BJ (cell line): ENCODE measurements around the gene MEGF9. TPM values are rescaled to one million over a fixed set of nuclear protein-coding genes. Genes with fewer than 3 reads are reported as not detected.

Experiments used
- CTCF ChIA-PET: fragments of 350-600 bp; formaldehyde crosslinking; extraction: SDS; loops from one replicate; lab custom pipeline; 2021; ENCODE audit warnings: antibody characterized with exemption, inconsistent platforms; lab: Yijun Ruan, JAX
- POLR2A ChIA-PET: fragments of 300-600 bp; sonication (Branson Sonifier 250); formaldehyde crosslinking; extraction: SDS; loops from one replicate; lab custom pipeline; 2021; ENCODE audit warnings: antibody characterized with exemption; lab: Charles Lee
- DNase-seq: peaks from one replicate; pipeline ENCODE4 v3.0.0-alpha.2; 2011; ENCODE audit warnings: low read depth
- H3K27me3 ChIP-seq: 2 replicates; pipeline ENCODE4 v1.6.0; 2011; ENCODE audit warnings: low read length; ENCODE audit not compliant: control insufficient read depth, insufficient read depth
- H3K36me3 ChIP-seq: 2 replicates; pipeline ENCODE4 v1.5.1; 2011; ENCODE audit warnings: low read length; ENCODE audit not compliant: control insufficient read depth, insufficient read depth
- H3K4me3 ChIP-seq: 2 replicates; pipeline ENCODE4 v1.5.1; 2011; ENCODE audit warnings: low read depth, mild to moderate bottlenecking, control low read depth, low read length
- polyA plus RNA-seq: library from polyadenylated mRNA; depleted of rRNA; stranded (reverse); fragments of >200 nt; gene quantifications from 2 replicates; pipeline ENCODE4 v1.2.3, GENCODE V29; 2011
- TF ChIP-seq, protein P1 (sequence below): IDR thresholded peaks from 2 replicates; pipeline ENCODE4 v1.5.1; 2011; ENCODE audit warnings: low read depth, mild to moderate bottlenecking, control low read depth, inconsistent platforms, low read length, moderate library complexity; ENCODE audit not compliant: insufficient read depth

Gene MEGF9
- polyA plus RNA-seq, 1 experiment, result 1.1 TPM

GRCh38 chr9:120668399-120668798 is 45.9 kb downstream of the MEGF9 start:
- no peaks in the 10 kb centered on the region for H3K27me3 ChIP-seq
- ChIA-PET POLR2A (interaction anchor here (0.6 kb wide), 1 partner anchor 36 kb away, joined by 7 read pairs; no protein-coding TSS in a partner anchor), CTCF (no interaction called here)
- H3K4me3 ChIP-seq, result no peak overlapping the region
- DNase-seq, result no peak
- TF ChIP-seq, protein P1, sequence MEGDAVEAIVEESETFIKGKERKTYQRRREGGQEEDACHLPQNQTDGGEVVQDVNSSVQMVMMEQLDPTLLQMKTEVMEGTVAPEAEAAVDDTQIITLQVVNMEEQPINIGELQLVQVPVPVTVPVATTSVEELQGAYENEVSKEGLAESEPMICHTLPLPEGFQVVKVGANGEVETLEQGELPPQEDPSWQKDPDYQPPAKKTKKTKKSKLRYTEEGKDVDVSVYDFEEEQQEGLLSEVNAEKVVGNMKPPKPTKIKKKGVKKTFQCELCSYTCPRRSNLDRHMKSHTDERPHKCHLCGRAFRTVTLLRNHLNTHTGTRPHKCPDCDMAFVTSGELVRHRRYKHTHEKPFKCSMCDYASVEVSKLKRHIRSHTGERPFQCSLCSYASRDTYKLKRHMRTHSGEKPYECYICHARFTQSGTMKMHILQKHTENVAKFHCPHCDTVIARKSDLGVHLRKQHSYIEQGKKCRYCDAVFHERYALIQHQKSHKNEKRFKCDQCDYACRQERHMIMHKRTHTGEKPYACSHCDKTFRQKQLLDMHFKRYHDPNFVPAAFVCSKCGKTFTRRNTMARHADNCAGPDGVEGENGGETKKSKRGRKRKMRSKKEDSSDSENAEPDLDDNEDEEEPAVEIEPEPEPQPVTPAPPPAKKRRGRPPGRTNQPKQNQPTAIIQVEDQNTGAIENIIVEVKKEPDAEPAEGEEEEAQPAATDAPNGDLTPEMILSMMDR, result no peak
- no peaks in the 10 kb centered on the region for H3K36me3 ChIP-seq

DNA sequence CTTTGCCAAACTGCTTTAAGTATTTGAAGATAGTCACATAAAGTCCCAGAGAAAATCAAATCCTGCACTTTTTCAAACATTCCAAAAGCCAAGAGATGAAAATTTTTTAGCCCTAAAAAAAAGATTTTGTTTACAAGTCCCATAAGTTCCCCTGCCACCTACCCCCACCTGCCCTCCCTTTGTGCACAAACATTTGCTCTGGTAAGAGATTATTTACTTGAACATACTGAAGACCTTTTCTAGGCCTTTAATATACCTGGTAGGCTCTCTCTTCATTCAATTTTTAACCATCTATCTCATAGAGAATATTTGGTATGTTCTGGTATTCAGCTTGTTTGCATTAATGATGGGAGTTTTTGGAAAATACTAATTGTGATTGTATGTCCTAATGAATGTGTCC is 50.3 kb downstream of the MEGF9 start:
- Histone ChIP-seq H3K36me3 (no peaks in the 10 kb centered on the region), H3K27me3 (no peaks in the 10 kb centered on the region), H3K4me3 (no peak overlapping the region)
- TF ChIP-seq, protein P1, result no peak
- no peak for DNase-seq
- ChIA-PET POLR2A (no interaction called here), CTCF (no interaction called here)

DNA sequence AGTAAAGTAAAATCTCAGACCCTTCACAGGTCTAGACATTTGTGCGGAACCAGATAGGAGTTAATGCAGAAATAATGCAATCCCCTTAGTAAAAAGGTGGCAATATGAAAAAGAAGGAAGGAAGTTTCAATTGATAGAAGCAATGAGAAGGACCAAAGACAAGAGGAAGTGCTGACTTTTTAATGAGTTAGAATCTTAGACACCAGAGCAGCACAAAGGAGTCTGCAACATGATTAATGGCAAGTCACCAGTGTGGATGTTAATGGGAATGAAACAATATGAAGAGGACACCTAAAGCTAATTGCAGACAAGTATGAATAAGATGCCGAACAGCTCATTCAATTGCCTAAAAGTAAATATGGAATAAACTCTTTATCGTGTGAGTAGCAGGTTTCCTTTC is 50.9 kb downstream of the MEGF9 start:
- no peak overlapping the region for H3K4me3 ChIP-seq
- ChIA-PET CTCF (interaction anchor here (1.0 kb wide), 1 partner anchor 31 kb away, joined by 3 read pairs; no protein-coding TSS in a partner anchor), POLR2A (no interaction called here)
- TF ChIP-seq, protein P1, result no peak
- H3K27me3 ChIP-seq, result no peaks in the 10 kb centered on the region
- no peaks in the 10 kb centered on the region for H3K36me3 ChIP-seq
- no peak for DNase-seq

DNA sequence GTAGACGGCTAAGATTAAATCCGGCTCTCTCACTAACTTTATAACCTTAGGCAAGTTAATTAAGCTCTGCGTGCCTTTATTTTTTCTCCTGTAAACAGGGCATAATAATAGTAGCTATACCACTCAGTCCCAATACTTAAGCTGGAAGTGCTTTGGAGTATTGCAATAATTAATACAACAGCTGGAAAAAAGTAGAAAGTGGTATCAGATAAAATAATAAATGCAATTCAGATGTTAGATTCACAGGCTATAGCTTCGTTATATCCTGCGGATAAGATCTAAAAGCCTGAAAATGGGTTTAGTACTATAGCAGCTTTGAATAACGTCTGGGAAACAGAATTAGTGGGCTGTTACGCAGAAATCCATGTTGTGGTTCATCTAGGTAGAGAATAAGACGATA is 51.8 kb downstream of the MEGF9 start:
- Histone ChIP-seq H3K27me3 (no peaks in the 10 kb centered on the region), H3K4me3 (no peak overlapping the region), H3K36me3 (no peaks in the 10 kb centered on the region)
- POLR2A ChIA-PET, result no interaction called here
- no peak for DNase-seq
- CTCF ChIA-PET, result interaction anchor here (1.0 kb wide), 1 partner anchor 31 kb away, joined by 3 read pairs; no protein-coding TSS in a partner anchor
- TF ChIP-seq, protein P1, result no peak

DNA sequence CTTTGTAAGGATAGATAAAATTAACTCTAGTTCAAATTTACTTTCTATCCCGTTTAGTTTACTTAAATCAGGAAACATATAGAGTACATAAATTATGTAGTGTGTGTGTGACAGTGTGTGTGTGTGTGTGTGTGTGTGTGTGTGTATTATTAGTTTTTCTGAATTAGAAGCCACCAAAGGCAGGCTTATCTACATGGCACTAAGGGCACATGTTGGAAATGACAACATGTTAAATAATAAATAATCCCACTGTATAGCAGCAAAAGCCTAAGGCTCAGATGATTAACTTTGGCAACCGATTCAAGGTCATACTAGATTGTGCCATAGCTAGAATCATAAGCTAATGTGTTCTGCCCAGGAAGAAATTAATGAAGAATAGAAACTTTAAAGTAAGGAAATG is 54.6 kb downstream of the MEGF9 start:
- POLR2A ChIA-PET, result no interaction called here
- CTCF ChIA-PET, result no interaction called here
- no peak for DNase-seq

More for the DNA sequence above, 54.6 kb downstream of the MEGF9 start:
- Histone ChIP-seq H3K27me3 (no peaks in the 10 kb centered on the region), H3K36me3 (no peaks in the 10 kb centered on the region), H3K4me3 (no peak overlapping the region)
- TF ChIP-seq, protein P1, result no peak
